A549 (cell line): Measurements from ENCODE around the gene LRRC45.

Experiments
- CTCF ChIP-seq: fragments of >200 bp; sonication (Bioruptor Twin); formaldehyde crosslinking; IDR thresholded peaks from 3 replicates; pipeline ENCODE4 v1.5.1; 2016
- EP300 ChIP-seq, 2 experiments: fragments of >200 bp; sonication (Bioruptor Twin); formaldehyde crosslinking; IDR thresholded peaks; 2 replicates in 1 of 2; 3 replicates in 1 of 2; pipeline ENCODE4 v1.6.1; 2016 to 2017
- ESRRA ChIP-seq: fragments of 150-350 bp; IDR thresholded peaks from 2 replicates; pipeline ENCODE4 v1.6.1; 2014; ENCODE audit warnings: mild to moderate bottlenecking, low read length, borderline replicate concordance
- MAFK ChIP-seq: fragments of 450-650 bp; IDR thresholded peaks from 2 replicates; pipeline ENCODE4 v1.6.1; 2014; ENCODE audit not compliant: partially characterized antibody
- PBX3 ChIP-seq: IDR thresholded peaks from 2 replicates; pipeline ENCODE4 v1.6.1; 2012
- POLR2A ChIP-seq: IDR thresholded peaks from 2 replicates; pipeline ENCODE4 v1.6.1; 2012; ENCODE audit warnings: mild to moderate bottlenecking, low read length
- RAD21 ChIP-seq, 2 experiments: fragments of >200 bp in 1 of 2; sonication (Bioruptor Twin) in 1 of 2; formaldehyde crosslinking in 1 of 2; IDR thresholded peaks in 1 of 2; conservative IDR thresholded peaks in 1 of 2; 2 replicates in 1 of 2; 3 replicates in 1 of 2; pipeline ENCODE4 v1.6.1; 2012 to 2018; ENCODE audit warnings: inconsistent platforms in 1 of 2
- REST ChIP-seq: fragments of 200-600 bp; sonication (generic); IDR thresholded peaks from 2 replicates; pipeline ENCODE4 v1.6.1; 2016; ENCODE audit warnings: antibody characterized with exemption, mild to moderate bottlenecking, moderate library complexity
- USF2 ChIP-seq: fragments of 450-650 bp; IDR thresholded peaks from 2 replicates; pipeline ENCODE4 v1.6.1; 2014; ENCODE audit warnings: antibody characterized with exemption

- TF ChIP-seq MAFK (no peak), EP300 (IDR thresholded peaks at IDR 0.05) (no peak), CTCF (no peak), REST (no peak), RAD21 (conservative IDR thresholded peaks at IDR 0.05 in 1 of 2, IDR thresholded peaks at IDR 0.05 in 1 of 2) (no peak), USF2 (no peak), ESRRA (no peak), PBX3 (no peak), POLR2A (no peak)
These were observed 32.2 kb downstream of the LRRC45 start for GRCh38 chr17:82055023-82055964.
